ENCODE results near the gene CAPG. TPM values are rescaled to one million over a fixed set of nuclear protein-coding genes. Genes with fewer than 3 reads are reported as not detected.
A peak's percentile ranks its signal among the peaks of the same experiment; 100 is the strongest.

The CAPG gene
- total and polyA plus RNA-seq, 9 of the 15 experiments (the other 6 are each of a cell fraction or from before 2014, with no cell fraction given) = 10.6 to 90.4 (median 56.0) TPM

DNA sequence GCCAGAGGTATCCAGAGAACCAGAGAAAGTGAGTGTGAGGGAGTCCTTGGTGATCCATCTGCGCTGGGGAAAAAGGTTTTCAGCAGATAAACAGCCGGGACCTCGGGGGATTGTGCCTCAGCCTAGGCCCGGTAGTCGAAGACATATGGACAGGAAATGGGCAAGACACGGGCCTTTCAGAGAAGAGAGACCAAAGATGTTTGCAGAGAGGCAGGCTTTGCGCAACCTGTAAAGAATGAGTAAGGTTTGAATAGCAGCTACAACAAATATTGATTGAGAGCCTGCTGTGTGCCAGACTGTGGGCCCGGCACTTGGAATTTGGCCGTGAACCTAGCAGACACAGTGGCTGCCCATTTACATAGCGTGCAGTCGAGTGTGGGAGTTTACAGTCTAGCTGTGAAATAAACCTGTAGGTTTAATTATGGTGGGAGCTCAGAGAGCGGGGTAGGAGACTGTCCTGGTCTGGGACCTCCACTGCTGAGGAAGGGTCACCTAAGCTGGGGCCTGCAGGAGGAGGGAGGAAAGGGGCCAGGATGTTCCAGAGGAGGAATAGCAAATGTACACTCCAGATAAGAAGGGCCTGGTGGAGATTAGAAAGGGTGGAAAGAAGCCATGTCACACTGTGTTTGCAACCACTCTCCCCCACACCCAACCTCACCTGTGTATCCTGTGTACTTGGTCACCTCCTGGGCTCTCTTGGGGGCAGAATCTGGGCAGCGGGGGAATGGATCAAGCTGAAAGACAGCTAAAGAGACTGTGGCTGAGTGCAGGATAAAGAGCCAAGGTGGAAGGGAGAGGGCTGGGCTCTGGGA, 11.3 kb upstream of the CAPG start (continued):
- TF ChIP-seq MGA (IDR thresholded peaks at IDR 0.05) (peak; percentile 55), ZNF175 (CRISPR knock-in tag; IDR thresholded peaks at IDR 0.05; ENCODE audit: low read depth) (peak; percentile 82), RB1 (IDR thresholded peaks at IDR 0.05; ENCODE audit: low read depth) (no peak), ARHGAP35 (IDR thresholded peaks at IDR 0.05; ENCODE audit: partially characterized antibody) (no peak), TRIM28 (IDR thresholded peaks at IDR 0.05) (no peak), SMARCA4 (IDR thresholded peaks at IDR 0.05) (peak; percentile 87), CTBP1 (IDR thresholded peaks at IDR 0.05; ENCODE audit: borderline replicate concordance) (peak; percentile 55; the same call in 1 of the 2 replicates), SAFB2 (IDR thresholded peaks at IDR 0.05; ENCODE audit: borderline replicate concordance, low read depth, low read length, severe bottlenecking) (no peak), ZEB2 (IDR thresholded peaks at IDR 0.05) (peak; percentile 85; the same call in 1 of the 2 replicates), MAFG (tag; conservative IDR thresholded peaks at IDR 0.05) (peak; percentile 15; the same call in 1 of the 2 replicates), HDAC1 (IDR thresholded peaks at IDR 0.05) (peak in 1 of 2 experiments; percentile 75; a peak in 2 of 4 replicates), EP400 (IDR thresholded peaks at IDR 0.05) (0 out of 2 replicates have a peak, but pooled peaks have one; percentile 9)
- TF ChIP-seq, protein P1, sequence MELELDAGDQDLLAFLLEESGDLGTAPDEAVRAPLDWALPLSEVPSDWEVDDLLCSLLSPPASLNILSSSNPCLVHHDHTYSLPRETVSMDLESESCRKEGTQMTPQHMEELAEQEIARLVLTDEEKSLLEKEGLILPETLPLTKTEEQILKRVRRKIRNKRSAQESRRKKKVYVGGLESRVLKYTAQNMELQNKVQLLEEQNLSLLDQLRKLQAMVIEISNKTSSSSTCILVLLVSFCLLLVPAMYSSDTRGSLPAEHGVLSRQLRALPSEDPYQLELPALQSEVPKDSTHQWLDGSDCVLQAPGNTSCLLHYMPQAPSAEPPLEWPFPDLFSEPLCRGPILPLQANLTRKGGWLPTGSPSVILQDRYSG (tag; conservative IDR thresholded peaks at IDR 0.05; ENCODE audit: low read depth) = peak; percentile 78; the same call in 1 of the 2 replicates
